HG02870 (cell line): Measurements from ENCODE around the gene DRD2.

Experiments
- ATAC-seq: cut with Tn5 transposase; IDR thresholded peaks from one replicate; pipeline ENCODE4 v1.9.1; 2021; ENCODE audit warnings: mild to moderate bottlenecking, moderate library complexity; ENCODE audit not compliant: unreplicated experiment

Gene DRD2

DNA sequence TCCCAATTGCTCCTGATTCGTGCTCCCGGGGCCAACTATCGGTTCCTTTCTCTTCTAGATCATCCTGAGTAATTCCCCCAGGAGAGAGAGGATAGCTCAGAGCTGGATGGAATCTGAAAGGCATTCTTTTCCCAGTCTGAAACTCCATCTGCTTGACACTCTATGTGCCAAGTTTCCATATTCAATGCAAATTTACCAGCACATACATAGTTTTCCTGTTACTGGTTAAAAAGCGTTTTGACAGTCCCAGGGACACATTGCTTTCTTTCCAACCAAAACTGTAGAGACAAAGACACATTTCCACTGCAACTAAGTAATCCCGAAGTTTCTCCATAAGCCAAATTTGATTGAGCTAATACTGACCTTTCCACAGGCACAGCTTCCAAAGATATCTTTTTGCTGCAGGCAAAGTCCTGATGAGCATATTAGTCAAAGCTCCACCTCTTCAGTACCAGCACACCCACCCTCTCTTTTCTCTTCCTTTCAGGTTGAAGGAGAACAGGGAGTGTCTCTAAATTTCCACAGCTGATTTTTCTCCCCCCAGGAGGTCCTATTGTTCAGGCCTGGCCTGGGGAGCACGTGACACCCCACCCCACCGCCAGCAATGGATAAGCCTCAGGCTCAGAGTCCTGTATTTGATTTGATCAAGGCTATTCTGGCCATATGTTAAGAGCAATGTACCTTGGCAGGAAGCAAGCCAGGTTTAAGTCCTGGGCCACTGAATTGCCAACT is 97.4 kb downstream of the DRD2 start:
- no peak for ATAC-seq

- ATAC-seq: peak; percentile 73
Measured at GRCh38 chr11:113376156-113376555, 99.0 kb downstream of the DRD2 start.

GRCh38 chr11:113375402-113375801 is 99.8 kb downstream of the DRD2 start:
- no peak for ATAC-seq

DNA sequence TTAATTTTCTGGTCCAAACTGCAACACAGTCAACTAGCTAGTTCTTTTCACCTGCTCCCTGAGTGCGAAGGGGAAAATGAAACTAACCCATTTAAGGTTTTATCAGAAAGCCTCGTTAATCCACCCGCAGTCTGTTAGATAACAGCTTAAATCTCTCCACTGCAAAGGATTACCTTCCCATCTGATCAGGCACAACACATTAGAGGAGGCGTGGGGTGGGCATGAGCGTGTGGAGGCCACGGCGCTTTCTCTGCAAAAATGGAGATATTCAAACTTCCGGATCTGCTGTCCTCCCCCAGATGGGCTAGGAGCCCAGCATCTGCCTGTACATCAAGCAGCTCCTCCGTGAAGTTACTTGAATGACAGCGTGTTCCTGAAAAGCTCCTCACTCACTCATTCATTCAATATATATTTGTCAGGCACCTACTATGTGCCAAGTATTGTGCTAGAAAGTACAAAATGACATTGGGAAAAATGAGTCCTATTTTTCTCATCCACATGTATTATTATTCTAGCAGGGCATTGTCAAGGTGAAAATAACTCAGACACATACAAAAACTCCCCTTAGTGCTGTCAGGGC is 101.1 kb downstream of the DRD2 start:
- no peak for ATAC-seq

GRCh38 chr11:113373306-113373705 is 101.9 kb downstream of the DRD2 start:
- ATAC-seq: no peak

DNA sequence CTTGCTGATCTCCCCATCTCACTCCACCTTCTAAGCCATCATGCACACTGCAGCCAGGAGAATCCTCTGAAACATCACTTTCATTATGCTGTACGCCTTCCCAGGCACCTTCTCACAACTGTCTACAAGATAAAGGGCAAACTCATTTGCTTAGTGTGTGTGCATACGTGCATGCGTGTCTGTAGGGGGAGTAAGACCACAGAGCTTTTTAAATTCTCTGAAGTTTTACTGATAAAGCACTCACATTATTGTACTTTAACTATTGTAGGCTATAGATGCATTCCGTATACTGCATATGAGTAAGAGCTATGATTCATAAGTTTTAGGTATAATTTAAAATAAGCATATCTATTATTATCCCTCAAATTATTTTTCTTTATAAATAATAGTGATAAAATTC is 102.9 kb downstream of the DRD2 start:
- no peak for ATAC-seq

- ATAC-seq: no peak
Measured at GRCh38 chr11:113370634-113371033, 104.6 kb downstream of the DRD2 start.

GRCh38 chr11:113369411-113369810 is 105.8 kb downstream of the DRD2 start:
- no peak for ATAC-seq

DNA sequence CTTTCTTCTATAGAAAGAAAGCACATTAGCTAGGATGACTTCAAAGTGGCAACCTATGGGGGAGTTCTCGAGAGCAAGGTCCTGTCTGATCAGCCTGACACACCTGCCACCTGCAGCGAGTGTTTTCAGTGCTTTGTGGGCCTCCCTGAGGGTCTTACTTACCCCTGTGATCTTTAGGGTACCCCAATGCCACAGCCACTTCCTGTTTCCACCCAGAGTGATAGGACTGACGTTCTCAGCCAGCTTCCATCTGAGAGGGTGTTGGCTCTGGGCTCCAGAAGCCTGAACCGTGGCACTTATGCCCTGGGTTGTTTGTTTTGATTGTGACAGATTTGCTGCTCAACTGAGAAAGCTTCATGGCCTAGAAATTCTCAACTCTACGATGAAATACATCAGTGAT is 109.3 kb downstream of the DRD2 start:
- no peak for ATAC-seq

- no peak for ATAC-seq
Measured at GRCh38 chr11:113363996-113364641, 111.1 kb downstream of the DRD2 start.

- ATAC-seq: no peak
Measured at GRCh38 chr11:113363406-113363805, 111.8 kb downstream of the DRD2 start.
